Breast epithelium (tissue), 4 donors: ENCODE results near the gene ATG2B. TPM values are rescaled to one million over a fixed set of nuclear protein-coding genes. Genes with fewer than 3 reads are reported as not detected.

Experiments used
- DNase-seq, 2 donors: peaks; one replicate each; pipeline ENCODE4 v3.0.0-alpha.2; 2019; ENCODE audit warnings: low spot score in 2 of 2
- H3K27ac ChIP-seq, 2 donors: fragments of 200-600 bp; sonication (generic) in 1 of 2; one replicate each; pipeline ENCODE4 v1.5.1; 2016 to 2019; ENCODE audit warnings: mild to moderate bottlenecking in 1 of 2
- H3K27me3 ChIP-seq, 2 donors: fragments of 200-600 bp; sonication (generic) in 1 of 2; one replicate each; pipeline versions ENCODE4 v1.5.1 to v1.6.0; 2017 to 2019; ENCODE audit warnings: control low read depth in 1 of 2, mild to moderate bottlenecking in 1 of 2
- H3K36me3 ChIP-seq: fragments of 200-600 bp; one replicate; pipeline ENCODE4 v1.5.1; 2019
- H3K4me1 ChIP-seq, 2 donors: fragments of 200-600 bp; sonication (generic); one replicate each; pipeline ENCODE4 v1.5.1; 2016 to 2019; ENCODE audit warnings: control low read depth in 1 of 2
- H3K4me3 ChIP-seq, 3 donors: fragments of 200-600 bp; sonication (generic); 1 replicate in 2 of 3; 2 replicates in 1 of 3; pipeline ENCODE4 v1.5.1; 2016 to 2019; ENCODE audit warnings: mild to moderate bottlenecking in 3 of 3, moderate library complexity in 2 of 3
- H3K9me3 ChIP-seq, 2 donors: fragments of 200-600 bp; sonication (generic) in 1 of 2; one replicate each; pipeline ENCODE4 v1.5.1; 2016 to 2019; ENCODE audit warnings: control low read depth in 1 of 2
- POLR2A ChIP-seq: fragments of 450-650 bp; IDR thresholded peaks from one replicate; pipeline ENCODE4 v1.6.1; 2016; ENCODE audit warnings: antibody characterized with exemption, mild to moderate bottlenecking, moderate library complexity
- POLR2AphosphoS5 ChIP-seq, 3 donors: sonication (generic); formaldehyde crosslinking; IDR thresholded peaks; one replicate each; pipeline ENCODE4 v1.6.1; 2017; ENCODE audit warnings: antibody characterized with exemption in 3 of 3
- intact Hi-C: fragments of 100-400 bp; cut with DNase I; formaldehyde crosslinking; loops from one replicate; pipeline ENCODE4 v1.15.1; 2023; ENCODE audit warnings: low total_unique reads
- total RNA-seq, 3 donors: library from RNA; depleted of rRNA; stranded (reverse); fragments of >200 nt; gene quantifications; one replicate each; pipeline ENCODE4 v1.1.0, GENCODE V29; 2016
- TF ChIP-seq, protein P1 (sequence below), 3 donors: fragments of 450-650 bp; IDR thresholded peaks; one replicate each; pipeline ENCODE4 v1.5.1; 2016 to 2017; ENCODE audit warnings: antibody characterized with exemption in 3 of 3, mild to moderate bottlenecking in 3 of 3, moderate library complexity in 3 of 3

The ATG2B gene
- total RNA-seq, 3 donors from 2014 or later = 23.7 to 51.4 (median 42.0) TPM

DNA sequence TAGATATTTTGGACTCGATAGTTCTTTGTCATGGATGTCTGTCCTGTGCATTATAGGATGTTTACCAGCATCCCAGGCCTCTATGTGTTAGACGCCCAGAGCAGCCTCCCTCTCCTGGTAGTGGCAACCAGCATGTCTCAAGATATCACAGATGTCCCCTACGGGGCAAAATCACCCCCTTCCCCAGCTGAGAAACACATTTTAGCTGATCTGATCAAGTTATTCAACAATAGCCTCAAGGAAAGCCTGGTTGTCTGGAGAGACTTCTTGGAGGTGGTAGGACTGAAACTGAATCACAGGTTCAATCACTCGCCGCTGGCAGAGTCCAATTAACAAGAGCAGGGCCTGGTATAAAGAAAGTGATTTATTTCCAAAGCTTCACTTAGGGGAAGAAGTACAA lies 89.5 kb downstream of the ATG2B start:
- Histone ChIP-seq H3K4me3 (no peak overlapping the region), H3K9me3 (peaks cover 14 to 17% of the 10 kb centered on the region in 2 donors), H3K27ac (peak overlapping the region in 1 of 2 donors; percentile 34), H3K27me3 (no peaks in the 10 kb centered on the region), H3K4me1 (no peaks in the 10 kb centered on the region), H3K36me3 (no peaks in the 10 kb centered on the region)
- no peak for DNase-seq
- intact Hi-C loops = loop anchor here (10.0 kb wide), 1 partner anchor 169 kb away; no protein-coding TSS in a partner anchor
- TF ChIP-seq, protein P1, sequence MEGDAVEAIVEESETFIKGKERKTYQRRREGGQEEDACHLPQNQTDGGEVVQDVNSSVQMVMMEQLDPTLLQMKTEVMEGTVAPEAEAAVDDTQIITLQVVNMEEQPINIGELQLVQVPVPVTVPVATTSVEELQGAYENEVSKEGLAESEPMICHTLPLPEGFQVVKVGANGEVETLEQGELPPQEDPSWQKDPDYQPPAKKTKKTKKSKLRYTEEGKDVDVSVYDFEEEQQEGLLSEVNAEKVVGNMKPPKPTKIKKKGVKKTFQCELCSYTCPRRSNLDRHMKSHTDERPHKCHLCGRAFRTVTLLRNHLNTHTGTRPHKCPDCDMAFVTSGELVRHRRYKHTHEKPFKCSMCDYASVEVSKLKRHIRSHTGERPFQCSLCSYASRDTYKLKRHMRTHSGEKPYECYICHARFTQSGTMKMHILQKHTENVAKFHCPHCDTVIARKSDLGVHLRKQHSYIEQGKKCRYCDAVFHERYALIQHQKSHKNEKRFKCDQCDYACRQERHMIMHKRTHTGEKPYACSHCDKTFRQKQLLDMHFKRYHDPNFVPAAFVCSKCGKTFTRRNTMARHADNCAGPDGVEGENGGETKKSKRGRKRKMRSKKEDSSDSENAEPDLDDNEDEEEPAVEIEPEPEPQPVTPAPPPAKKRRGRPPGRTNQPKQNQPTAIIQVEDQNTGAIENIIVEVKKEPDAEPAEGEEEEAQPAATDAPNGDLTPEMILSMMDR (IDR thresholded peaks at IDR 0.05) = no peak

DNA sequence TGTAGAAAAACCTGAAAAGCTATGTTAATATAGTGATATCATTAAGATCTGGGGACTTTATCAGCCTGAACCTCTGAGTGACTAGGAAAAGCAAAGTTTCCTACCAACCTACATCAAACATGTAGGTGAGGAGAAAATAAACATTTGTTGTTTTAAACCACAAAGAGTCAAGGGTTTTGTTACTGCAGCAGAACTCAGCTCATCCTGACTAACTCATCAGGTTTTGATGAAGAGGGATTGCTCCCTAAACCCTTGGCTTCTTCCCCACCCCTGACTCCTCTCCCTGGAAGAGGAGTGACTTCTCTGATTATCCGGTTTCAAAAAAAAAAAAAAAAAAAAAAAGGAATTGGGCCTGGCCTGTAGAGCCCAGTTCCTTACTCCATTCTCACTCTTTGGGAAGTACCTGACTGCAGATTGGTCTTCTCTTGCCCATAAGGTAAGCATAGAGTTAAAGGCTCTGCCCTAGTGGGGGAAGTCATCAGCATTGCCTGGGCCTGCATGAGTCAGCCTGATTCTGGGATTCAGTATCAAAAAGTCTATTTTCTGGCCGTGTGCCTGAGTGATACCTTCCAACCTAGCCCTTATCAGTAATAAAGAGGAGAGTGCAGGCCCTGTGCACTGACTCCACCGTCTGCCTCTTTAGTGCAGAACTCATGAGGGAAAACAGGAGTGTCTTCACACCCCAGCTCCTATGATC lies 90.2 kb downstream of the ATG2B start:
- Histone ChIP-seq H3K27me3 (no peaks in the 10 kb centered on the region), H3K36me3 (no peaks in the 10 kb centered on the region), H3K9me3 (peaks cover 7 to 11% of the 10 kb centered on the region in 2 donors), H3K4me3 (no peak overlapping the region), H3K27ac (no peak overlapping the region), H3K4me1 (no peaks in the 10 kb centered on the region)
- no peak for TF ChIP-seq POLR2A
- TF ChIP-seq, protein P1 (IDR thresholded peaks at IDR 0.05) = no peak
- TF ChIP-seq POLR2AphosphoS5 (IDR thresholded peaks at IDR 0.05) = no peak
- DNase-seq = no peak
- intact Hi-C loops = loop anchor here (10.0 kb wide), 1 partner anchor 168 kb away; no protein-coding TSS in a partner anchor

DNA sequence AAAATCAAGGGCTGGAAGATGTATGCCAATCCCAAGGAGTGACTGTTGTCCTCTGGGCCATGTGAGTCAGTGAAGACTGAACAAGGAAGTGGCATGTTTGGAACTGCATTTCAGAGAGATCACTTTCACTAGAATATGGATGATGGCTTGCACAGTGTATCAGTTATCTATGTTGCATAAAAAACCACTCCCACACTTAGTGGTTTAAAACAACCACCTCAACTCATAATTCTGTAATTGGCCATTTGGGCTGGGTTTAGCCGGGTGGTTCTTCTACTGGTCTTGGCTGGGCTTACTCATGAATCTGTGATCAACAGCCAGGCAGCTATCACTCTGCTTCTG lies 91.7 kb downstream of the ATG2B start:
- no peak for DNase-seq
- Histone ChIP-seq H3K4me1 (no peaks in the 10 kb centered on the region), H3K27ac (no peak overlapping the region), H3K36me3 (no peaks in the 10 kb centered on the region), H3K9me3 (peaks cover 0 to 6% of the 10 kb centered on the region in 2 donors), H3K4me3 (no peak overlapping the region), H3K27me3 (no peaks in the 10 kb centered on the region)
- intact Hi-C loops = loop anchor here (10.0 kb wide), 1 partner anchor 167 kb away; no protein-coding TSS in a partner anchor
- TF ChIP-seq, protein P1 (IDR thresholded peaks at IDR 0.05) = no peak
- TF ChIP-seq POLR2A (no peak), POLR2AphosphoS5 (IDR thresholded peaks at IDR 0.05) (no peak)

DNA sequence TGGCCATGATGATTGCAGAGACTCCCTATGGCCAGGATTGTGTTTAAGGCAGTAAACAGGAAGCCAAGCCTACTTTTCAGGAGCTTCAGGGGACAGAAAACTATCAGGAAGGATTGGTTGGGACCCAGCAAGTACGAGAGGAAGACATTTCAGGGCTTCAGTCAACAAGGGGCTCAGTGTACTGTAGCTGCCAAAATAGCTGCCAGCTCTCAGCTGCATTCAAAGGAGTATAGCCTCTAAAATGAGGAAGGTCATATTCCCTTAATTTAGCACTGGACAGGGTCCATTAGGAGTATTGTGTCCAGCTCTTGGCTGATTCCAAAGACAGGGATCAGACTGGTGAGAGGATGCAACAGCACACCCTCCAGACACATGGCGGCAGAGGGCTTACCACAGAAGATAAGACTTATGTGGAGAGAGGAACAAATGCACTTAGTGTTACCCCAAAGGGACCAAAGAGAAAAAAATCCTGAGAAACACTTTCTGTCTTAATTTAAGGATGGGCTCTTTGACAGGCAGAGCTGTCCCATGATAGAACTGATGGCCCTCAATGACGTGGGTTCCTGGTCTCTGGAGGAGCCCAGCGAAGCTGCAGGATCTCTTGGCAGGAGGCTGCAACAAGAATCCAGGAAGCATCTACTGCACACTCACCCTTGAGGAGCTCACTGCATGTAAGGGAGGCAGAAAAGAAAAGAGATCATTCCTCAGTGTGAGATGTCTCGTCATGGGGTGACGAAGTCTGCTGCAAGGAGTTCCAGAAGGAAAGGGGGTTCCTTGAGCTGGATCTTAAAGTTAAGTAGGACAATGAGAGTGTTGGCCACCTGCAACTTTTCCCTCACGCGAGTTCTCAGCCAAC lies 92.3 kb downstream of the ATG2B start:
- DNase-seq = no peak
- Histone ChIP-seq H3K9me3 (peaks cover 0 to 6% of the 10 kb centered on the region in 2 donors), H3K4me1 (no peaks in the 10 kb centered on the region), H3K36me3 (no peaks in the 10 kb centered on the region), H3K27me3 (no peaks in the 10 kb centered on the region), H3K27ac (no peak overlapping the region), H3K4me3 (no peak overlapping the region)
- intact Hi-C loops = loop anchor here (10.0 kb wide), 1 partner anchor 166 kb away; no protein-coding TSS in a partner anchor
- TF ChIP-seq POLR2AphosphoS5 (IDR thresholded peaks at IDR 0.05) = no peak
- TF ChIP-seq, protein P1 (IDR thresholded peaks at IDR 0.05) = no peak
- TF ChIP-seq POLR2A = no peak

DNA sequence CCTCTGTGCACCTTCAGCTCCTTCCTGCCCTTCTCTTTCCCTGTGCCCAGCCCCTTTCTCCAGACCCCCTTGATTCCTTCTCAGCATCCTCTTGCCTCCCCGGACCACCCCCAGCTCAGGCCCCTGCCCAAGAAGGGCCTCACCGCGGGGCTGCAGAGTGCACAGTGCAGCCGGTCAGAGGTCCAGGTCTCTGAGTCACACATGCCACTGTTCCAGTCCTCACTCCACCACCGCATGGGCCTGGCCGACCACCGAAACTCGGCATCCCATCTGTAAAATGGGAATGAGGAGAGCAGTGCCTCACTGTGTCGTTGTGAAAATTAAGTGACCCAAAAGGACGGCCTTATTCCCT lies 93.8 kb downstream of the ATG2B start:
- no peak for DNase-seq
- no peaks in the 10 kb centered on the region for H3K27me3 ChIP-seq
- no peak overlapping the region for H3K4me3 ChIP-seq
- no peaks in the 10 kb centered on the region for H3K4me1 ChIP-seq
- H3K36me3 ChIP-seq = no peaks in the 10 kb centered on the region
- H3K9me3 ChIP-seq = peaks cover 0 to 6% of the 10 kb centered on the region in 2 donors
- peak overlapping the region; percentile 45 for H3K27ac ChIP-seq
- intact Hi-C loops = no loop called here
- TF ChIP-seq POLR2A (no peak), POLR2AphosphoS5 (IDR thresholded peaks at IDR 0.05) (no peak)
- TF ChIP-seq, protein P1 (IDR thresholded peaks at IDR 0.05) = no peak
